ENCODE data around the gene TRPV4.

The TRPV4 gene

GRCh38 chr12:109804820-109805761 is 28.1 kb downstream of the TRPV4 start:
- peak; percentile 16 to 70 for DNase-seq

GRCh38 chr12:109803678-109804077 is 29.5 kb downstream of the TRPV4 start:
- no peak for DNase-seq

- DNase-seq, result no peak
These were observed 30.4 kb downstream of the TRPV4 start for GRCh38 chr12:109802828-109803227.

GRCh38 chr12:109800536-109800935 is 32.7 kb downstream of the TRPV4 start:
- DNase-seq, result no peak

GRCh38 chr12:109798691-109799090 is 34.5 kb downstream of the TRPV4 start:
- no peak for DNase-seq

- DNase-seq, result peak in 1 of 2 experiments; percentile 34
These were observed 35.1 kb downstream of the TRPV4 start for GRCh38 chr12:109797905-109798669.

GRCh38 chr12:109796057-109796456 is 37.1 kb downstream of the TRPV4 start:
- DNase-seq, result no peak

GRCh38 chr12:109795023-109795422 is 38.2 kb downstream of the TRPV4 start:
- no peak for DNase-seq

GRCh38 chr12:109793826-109794501 is 39.2 kb downstream of the TRPV4 start:
- DNase-seq, result no peak

- no peak for DNase-seq
These were observed 39.8 kb downstream of the TRPV4 start for GRCh38 chr12:109793411-109793810.

GRCh38 chr12:109792992-109793391 is 40.2 kb downstream of the TRPV4 start:
- DNase-seq, result no peak

- DNase-seq, result no peak
These were observed 43.6 kb downstream of the TRPV4 start for GRCh38 chr12:109789526-109790048.

- no peak for DNase-seq
These were observed 46.4 kb downstream of the TRPV4 start for GRCh38 chr12:109786799-109787198.

GRCh38 chr12:109785854-109786253 is 47.3 kb downstream of the TRPV4 start:
- DNase-seq, result no peak

GRCh38 chr12:109783965-109784244 is 49.3 kb downstream of the TRPV4 start:
- DNase-seq, result no peak

GRCh38 chr12:109783135-109783964 is 49.8 kb downstream of the TRPV4 start:
- DNase-seq, result no peak

GRCh38 chr12:109782326-109782703 is 50.9 kb downstream of the TRPV4 start:
- no peak for DNase-seq

GRCh38 chr12:109781668-109782325 is 51.4 kb downstream of the TRPV4 start:
- no peak for DNase-seq

GRCh38 chr12:109779382-109779781 is 53.8 kb downstream of the TRPV4 start:
- DNase-seq, result peak in 1 of 2 experiments; percentile 17

GRCh38 chr12:109778684-109779083 is 54.5 kb downstream of the TRPV4 start:
- no peak for DNase-seq

- peak; percentile 14 to 31 for DNase-seq
These were observed 55.7 kb downstream of the TRPV4 start for GRCh38 chr12:109777544-109777943.

- no peak for DNase-seq
These were observed 56.6 kb downstream of the TRPV4 start for GRCh38 chr12:109776624-109777023.
